ENCODE data around the gene TMC5.

The TMC5 gene

DNA sequence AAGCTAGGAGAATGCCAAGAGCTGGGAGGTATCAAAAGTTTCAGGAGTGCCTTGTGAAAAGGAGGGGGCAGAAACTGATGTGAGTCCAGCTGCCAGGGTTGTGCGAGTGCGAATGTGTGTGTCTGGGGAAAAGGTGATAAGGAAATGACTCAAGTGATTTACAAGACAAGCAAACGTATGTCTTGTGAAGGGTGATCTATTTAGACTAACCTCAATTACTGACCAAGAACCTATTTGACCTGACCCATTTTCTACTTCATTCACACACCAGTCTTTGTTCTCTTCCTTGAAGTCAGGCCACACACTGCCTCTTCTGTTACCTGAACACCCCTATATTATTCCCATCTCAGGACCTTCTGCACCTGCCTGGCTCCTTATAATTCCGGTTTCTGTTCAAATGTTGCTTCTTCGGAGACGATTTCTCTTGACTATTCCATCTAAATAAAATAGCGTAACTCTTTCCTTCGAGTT lies 103.2 kb downstream of the TMC5 start:
- peak overlapping the region; percentile 91 for H3K4me3 Mint-ChIP-seq
- no peaks in the 10 kb centered on the region for H3K27me3 Mint-ChIP-seq
- H3K27ac Mint-ChIP-seq: peak overlapping the region; percentile 86
- peaks cover 33% of the 10 kb centered on the region for H3K36me3 Mint-ChIP-seq (ENCODE audit: low read depth)
- peaks cover 61% of the 10 kb centered on the region for H3K4me1 Mint-ChIP-seq (ENCODE audit: low read depth)
- H3K9me3 Mint-ChIP-seq: no peaks in the 10 kb centered on the region

DNA sequence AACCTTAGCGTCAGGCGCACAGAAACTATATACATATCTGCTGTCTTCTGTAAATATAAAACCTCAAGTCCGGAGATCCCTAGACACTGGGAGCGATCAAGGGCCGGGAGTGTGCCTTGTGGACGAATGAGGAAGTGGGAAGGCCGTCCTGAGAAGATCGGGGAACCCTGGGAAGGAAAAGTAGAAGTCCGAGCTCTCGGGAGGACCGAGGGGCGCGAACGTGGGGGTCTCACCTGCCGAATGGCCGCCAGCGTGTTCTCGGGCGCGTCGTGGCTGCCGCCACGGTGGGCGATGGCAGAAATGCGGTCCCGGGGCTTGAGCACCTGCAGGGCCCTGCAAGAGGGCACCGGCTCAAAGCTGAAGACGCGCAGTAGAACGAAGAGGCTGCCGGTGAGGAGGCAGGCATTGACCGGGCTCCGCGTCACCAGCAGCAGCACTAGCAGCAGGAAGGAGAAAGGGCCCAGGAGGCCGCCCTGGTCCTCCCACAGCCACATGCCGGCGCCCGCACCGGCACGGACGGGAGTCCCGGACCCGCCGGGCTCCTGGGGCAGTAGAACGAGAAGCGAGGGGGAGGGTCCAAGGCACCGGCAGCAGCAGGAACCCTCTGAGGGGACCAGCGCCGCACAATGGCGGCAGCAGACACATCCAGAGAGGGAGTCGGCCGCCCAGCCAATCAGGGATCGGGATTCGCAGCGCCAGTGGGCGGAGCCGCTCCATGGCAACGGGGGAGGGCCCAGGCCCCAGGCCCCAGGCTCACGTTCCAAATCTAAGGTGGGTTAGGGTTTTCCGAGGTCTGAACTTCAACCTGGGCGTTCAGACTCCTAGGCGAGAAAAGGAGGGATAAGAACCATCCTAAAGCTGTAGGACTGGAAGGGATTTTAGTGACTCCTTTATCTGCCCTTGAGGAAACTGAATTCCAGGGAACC lies 104.1 kb downstream of the TMC5 start, which contains the start of gene GDE1:
TSS of gene GDE1 (minus strand) at position 628 of the 926 bp plus-strand sequence. CDS start at position 494, 134 bp downstream.
- Mint-ChIP-seq H3K27ac (peak within 1 kb of the TSS; percentile 86), H3K4me1 (ENCODE audit: low read depth) (peaks cover 62% of the 10 kb centered on the region), H3K9me3 (no peaks in the 10 kb centered on the region), H3K27me3 (no peaks in the 10 kb centered on the region), H3K36me3 (ENCODE audit: low read depth) (peaks cover 25% of the 10 kb centered on the region), H3K4me3 (peak within 1 kb of the TSS; percentile 91)

DNA sequence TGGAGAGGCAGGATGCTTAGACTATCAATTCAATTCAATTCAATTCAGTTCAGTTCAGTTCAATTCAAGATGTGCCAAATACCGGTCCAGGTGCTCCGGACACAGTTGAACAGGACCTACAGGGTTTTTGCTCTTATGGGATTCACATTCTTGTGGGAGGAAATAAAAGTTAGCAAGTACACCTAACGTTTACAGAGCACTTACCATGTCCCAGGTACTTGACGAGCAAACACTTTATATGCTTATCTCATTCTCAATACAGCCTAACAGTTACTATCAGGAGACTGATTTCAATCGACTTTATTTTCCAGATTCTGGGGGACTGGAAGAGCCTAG lies 104.7 kb downstream of the TMC5 start:
- H3K4me1 Mint-ChIP-seq (ENCODE audit: low read depth): peaks cover 55% of the 10 kb centered on the region

DNA sequence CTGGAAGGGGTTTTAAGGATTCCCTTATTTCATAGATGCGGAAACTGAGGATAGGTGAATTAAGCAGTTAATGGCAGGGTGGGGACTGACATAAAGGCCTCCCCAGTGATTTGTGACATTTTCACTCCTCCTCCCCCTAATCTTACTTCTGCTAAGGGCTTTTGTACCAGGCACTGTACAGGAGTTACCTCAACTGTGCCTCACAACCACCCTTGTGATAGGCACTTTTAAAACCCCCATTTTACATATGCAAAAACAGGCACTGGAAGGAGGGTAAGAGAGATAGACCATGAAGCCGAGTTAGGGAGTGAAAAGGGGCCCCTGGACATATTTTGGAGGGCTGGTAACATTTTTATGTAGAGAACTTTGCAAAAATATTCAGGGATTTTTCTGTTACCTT lies 105.1 kb downstream of the TMC5 start:
- Mint-ChIP-seq H3K27ac (peak overlapping the region; percentile 86), H3K36me3 (ENCODE audit: low read depth) (peaks cover 17% of the 10 kb centered on the region), H3K27me3 (no peaks in the 10 kb centered on the region), H3K4me3 (no peak overlapping the region), H3K4me1 (ENCODE audit: low read depth) (peaks cover 51% of the 10 kb centered on the region), H3K9me3 (no peaks in the 10 kb centered on the region)

More for the DNA sequence above, 104.7 kb downstream of the TMC5 start:
- peak overlapping the region; percentile 91 for H3K4me3 Mint-ChIP-seq
- no peaks in the 10 kb centered on the region for H3K27me3 Mint-ChIP-seq
- H3K9me3 Mint-ChIP-seq: no peaks in the 10 kb centered on the region
- H3K36me3 Mint-ChIP-seq (ENCODE audit: low read depth): peaks cover 19% of the 10 kb centered on the region
- H3K27ac Mint-ChIP-seq: peak overlapping the region; percentile 86

DNA sequence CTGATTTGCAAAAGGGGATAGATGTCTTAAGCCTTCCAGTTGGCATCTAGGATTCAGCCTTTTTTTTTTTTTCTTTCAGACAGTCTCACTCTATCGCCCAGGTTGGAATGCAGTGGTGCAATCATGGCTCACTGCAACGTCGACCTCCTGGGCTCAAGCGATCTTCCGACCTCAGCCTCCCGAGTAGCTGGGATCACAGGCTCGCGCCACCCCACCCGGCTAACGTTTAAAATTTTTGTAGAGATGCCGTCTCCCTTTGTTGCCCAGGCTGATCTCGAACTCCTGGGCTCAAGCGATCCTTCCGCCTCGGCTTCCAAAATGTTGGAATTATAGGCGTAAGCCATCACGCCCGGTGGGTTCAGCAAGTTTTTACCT lies 105.5 kb downstream of the TMC5 start:
- peaks cover 21% of the 10 kb centered on the region for H3K36me3 Mint-ChIP-seq (ENCODE audit: low read depth)
- H3K27ac Mint-ChIP-seq: peak overlapping the region; percentile 94
- no peaks in the 10 kb centered on the region for H3K9me3 Mint-ChIP-seq
- H3K4me3 Mint-ChIP-seq: no peak overlapping the region
- H3K4me1 Mint-ChIP-seq (ENCODE audit: low read depth): peaks cover 50% of the 10 kb centered on the region
- no peaks in the 10 kb centered on the region for H3K27me3 Mint-ChIP-seq

DNA sequence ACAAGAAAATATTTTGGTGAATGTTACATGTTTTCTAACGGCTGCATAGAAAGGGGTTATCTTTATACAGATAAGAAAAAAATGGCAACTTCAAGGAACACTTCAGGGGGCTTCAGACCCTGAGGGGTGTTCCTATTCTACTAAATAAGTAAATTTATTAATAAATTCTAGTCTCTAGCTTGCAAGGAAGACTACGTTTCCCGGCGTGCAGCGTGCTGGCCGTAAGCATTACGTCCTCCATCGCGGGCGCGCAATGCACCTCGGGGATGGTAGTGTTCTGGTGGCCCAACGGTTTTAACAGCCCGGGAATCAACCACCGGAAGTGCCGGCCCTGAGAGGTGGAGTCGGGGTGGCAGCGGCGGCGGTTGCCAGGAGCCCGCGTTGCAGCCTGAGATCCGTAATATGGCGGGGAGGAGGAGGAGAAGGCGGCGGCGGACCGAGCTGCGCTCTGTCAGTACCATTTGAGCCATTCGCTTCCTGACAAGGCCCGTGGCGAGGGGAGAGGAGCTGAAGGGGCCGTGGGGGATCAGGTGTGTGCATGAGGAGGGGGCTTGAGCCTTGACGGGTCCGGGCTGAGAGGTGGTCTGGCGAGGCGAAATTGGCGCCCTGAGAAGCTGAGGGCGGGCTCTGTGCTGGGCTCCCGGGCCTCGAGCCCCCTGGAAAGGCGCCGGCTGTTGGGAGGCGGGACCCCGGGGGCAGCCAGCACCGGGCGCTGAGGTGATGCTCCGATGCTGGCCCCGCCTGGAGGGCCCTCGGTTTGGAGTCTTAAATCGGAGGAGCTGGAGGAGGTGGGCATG lies 106.1 kb downstream of the TMC5 start, which contains the start of gene CCP110:
TSS of gene CCP110 (plus strand) at position 384 of the 797 bp plus-strand sequence. CDS start 3,940 bp downstream, outside the sequence.
- Mint-ChIP-seq H3K4me1 (ENCODE audit: low read depth) (peaks cover 44% of the 10 kb centered on the region), H3K27me3 (no peaks in the 10 kb centered on the region), H3K36me3 (ENCODE audit: low read depth) (peaks cover 21% of the 10 kb centered on the region), H3K27ac (peak within 1 kb of the TSS; percentile 94), H3K4me3 (peak within 1 kb of the TSS; percentile 95), H3K9me3 (no peaks in the 10 kb centered on the region)

DNA sequence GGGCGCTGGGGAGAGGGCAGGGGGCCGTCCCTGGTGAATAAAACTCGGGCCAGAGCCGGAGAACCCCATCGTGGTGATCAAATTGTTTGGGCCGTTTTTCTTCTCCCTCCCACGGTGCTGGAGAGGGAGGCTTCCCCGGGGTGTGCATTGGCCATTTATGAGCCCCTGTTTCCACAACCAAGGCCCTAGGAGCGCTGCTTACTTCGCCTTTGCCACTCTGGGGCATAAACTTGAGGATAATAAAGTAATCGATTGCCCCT lies 106.6 kb downstream of the TMC5 start:
- peaks cover 42% of the 10 kb centered on the region for H3K4me1 Mint-ChIP-seq (ENCODE audit: low read depth)
- H3K9me3 Mint-ChIP-seq: no peaks in the 10 kb centered on the region
- H3K4me3 Mint-ChIP-seq: peak overlapping the region; percentile 95
- no peaks in the 10 kb centered on the region for H3K27me3 Mint-ChIP-seq
- H3K27ac Mint-ChIP-seq: peak overlapping the region; percentile 45
- peaks cover 24% of the 10 kb centered on the region for H3K36me3 Mint-ChIP-seq (ENCODE audit: low read depth)

DNA sequence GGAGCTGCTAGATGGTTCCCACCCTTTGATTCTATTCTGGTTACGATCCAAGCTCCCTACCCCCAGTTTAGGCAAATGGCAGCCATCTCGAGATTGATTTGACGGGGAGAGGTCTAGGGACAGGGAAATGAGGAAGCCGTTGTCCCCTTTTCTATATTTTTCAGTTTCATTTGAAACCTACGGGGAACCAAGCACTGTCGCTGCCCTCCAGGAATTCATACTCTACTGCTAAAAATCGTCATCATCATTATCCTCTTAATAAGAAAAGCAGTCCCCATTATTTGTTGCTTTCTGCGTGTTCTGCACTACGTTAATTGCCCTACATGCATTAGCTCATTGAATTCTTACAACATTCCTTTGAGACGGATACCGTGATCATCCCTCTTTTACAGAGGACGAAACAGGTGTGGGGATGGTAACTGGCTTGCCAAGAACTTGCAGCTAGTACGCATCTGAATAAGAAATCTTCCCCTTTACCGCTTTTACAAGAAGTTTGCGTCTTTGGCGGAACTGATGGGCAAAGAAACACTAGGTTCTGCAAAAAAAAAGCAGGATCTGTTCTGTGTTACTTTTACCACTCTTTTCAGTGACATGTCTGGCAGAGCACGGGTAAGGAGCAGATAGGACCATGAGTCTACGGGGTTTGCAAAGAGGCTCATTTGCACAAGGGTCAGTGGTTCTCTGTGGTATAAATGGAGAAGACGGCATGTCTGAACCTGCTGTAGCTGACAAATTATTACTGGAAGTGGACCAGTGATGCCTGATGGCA lies 107.1 kb downstream of the TMC5 start:
- no peaks in the 10 kb centered on the region for H3K27me3 Mint-ChIP-seq
- peak overlapping the region; percentile 95 for H3K4me3 Mint-ChIP-seq
- peaks cover 38% of the 10 kb centered on the region for H3K4me1 Mint-ChIP-seq (ENCODE audit: low read depth)
- peak overlapping the region; percentile 45 for H3K27ac Mint-ChIP-seq
- H3K9me3 Mint-ChIP-seq: no peaks in the 10 kb centered on the region
- H3K36me3 Mint-ChIP-seq (ENCODE audit: low read depth): peaks cover 26% of the 10 kb centered on the region

DNA sequence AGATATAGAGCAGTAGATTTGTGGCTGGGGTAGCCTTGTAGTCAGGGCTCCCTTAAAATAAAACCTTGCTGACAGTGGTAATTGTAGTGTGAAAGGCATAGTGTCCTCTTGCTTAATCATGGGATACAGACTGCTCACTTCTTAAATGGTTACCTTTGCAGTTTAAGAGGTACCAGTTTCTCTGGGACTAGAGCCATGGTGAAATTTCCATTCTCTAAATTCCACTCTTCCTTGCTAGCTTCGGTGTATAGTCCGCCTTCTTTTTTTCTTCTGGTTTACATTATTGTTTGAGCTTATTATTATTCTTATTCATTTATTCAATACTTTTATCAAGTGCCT lies 107.7 kb downstream of the TMC5 start:
- Mint-ChIP-seq H3K27ac (no peak overlapping the region), H3K9me3 (no peaks in the 10 kb centered on the region), H3K4me1 (ENCODE audit: low read depth) (peaks cover 33% of the 10 kb centered on the region), H3K27me3 (no peaks in the 10 kb centered on the region), H3K36me3 (ENCODE audit: low read depth) (peaks cover 26% of the 10 kb centered on the region), H3K4me3 (peak overlapping the region; percentile 95)

DNA sequence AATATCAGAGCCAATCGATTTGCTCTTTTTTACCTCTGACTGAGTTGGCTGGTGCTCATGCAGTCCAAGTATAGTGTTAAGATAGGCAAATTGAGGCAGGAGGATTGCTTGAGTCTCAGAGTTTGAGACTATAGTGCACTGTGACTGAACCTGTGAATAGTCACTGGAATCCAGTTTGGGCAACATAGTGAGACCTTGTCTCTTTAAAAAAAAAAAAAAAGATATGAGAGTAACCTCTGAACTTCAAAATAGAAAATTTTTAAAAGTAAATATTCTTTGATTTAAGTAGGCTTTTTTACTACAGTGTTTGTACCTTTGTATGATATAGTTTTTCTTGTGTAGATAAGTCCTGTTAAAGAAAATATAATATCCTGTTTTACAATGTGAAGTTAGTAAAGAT lies 109.5 kb downstream of the TMC5 start:
- no peaks in the 10 kb centered on the region for H3K27me3 Mint-ChIP-seq
- no peaks in the 10 kb centered on the region for H3K9me3 Mint-ChIP-seq
- no peak overlapping the region for H3K4me3 Mint-ChIP-seq
- H3K36me3 Mint-ChIP-seq (ENCODE audit: low read depth): peaks cover 34% of the 10 kb centered on the region
- H3K4me1 Mint-ChIP-seq (ENCODE audit: low read depth): peaks cover 21% of the 10 kb centered on the region
- no peak overlapping the region for H3K27ac Mint-ChIP-seq

DNA sequence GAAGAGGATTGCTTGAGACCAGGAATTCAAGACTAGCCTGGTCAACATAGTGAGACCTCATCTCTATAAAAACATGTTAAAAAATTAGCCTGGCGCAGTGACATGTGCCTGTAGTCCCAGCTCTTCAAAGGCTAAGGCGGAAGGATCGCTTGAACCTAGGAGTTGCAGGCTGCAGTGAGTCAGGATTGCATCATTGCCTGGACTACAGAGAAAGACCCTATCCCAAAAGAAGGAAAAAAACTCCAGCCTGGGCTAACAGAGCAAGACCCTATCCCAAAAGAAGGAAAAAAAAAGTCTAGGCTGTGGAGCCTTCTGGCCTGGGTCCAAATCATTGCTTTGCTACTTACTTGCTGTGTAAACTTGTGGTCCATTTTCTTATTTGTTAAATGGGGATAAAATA lies 111.0 kb downstream of the TMC5 start:
- Mint-ChIP-seq H3K9me3 (no peaks in the 10 kb centered on the region), H3K27ac (no peak overlapping the region), H3K4me3 (no peak overlapping the region), H3K27me3 (no peaks in the 10 kb centered on the region), H3K36me3 (ENCODE audit: low read depth) (peaks cover 48% of the 10 kb centered on the region), H3K4me1 (ENCODE audit: low read depth) (peaks cover 13% of the 10 kb centered on the region)

DNA sequence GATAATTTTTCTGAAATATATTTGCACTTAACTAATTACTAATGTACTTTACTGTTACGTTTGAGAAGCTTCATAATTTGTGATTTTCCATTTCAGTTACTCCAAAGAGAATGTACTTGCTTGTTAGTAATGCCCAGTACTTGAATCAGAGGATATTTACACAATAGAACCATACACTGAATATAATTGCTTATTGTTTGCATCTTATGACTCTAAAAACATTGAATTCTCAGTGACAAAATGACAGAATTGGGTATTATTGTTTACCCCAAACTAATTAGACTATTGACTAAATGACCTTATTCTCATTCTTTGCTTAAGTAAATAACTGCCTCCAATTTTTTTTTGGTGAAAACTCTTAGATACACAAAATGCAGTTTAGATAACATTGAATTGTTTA lies 114.9 kb downstream of the TMC5 start:
- Mint-ChIP-seq H3K27ac (no peak overlapping the region), H3K9me3 (no peaks in the 10 kb centered on the region), H3K4me3 (no peak overlapping the region), H3K4me1 (ENCODE audit: low read depth) (no peaks in the 10 kb centered on the region), H3K27me3 (no peaks in the 10 kb centered on the region), H3K36me3 (ENCODE audit: low read depth) (peaks cover 69% of the 10 kb centered on the region)

DNA sequence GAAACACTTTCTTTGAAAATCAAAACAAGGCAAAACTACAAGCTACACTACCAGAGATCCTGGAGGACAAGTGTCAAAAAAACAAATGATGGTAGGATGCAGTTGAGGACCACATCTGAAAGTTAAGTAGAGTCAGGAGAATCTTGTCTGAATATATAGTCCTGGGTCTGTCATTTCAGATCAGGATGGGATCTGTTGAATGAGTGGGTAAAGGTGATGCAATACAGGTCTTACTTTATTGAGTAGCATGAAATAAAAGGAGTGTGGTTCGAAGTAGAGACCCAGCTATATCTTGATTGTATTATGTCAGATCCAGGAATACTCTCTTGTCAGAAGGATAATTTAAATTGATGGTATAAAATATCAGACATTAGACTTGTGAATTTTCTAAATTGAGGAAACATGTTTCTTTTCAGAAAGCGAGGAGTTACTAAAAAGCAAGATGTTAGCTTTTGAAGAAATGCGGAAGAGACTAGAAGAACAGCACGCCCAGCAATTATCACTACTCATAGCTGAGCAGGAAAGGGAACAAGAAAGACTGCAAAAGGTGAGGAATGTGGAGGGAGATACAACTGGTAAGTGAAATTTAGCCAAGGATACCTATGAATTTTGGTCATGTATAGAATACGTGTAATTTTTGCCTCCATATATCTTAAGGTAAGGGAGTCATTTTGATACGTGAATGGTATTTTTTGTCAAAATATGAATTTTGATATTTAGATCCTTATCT lies 122.7 kb downstream of the TMC5 start:
- Mint-ChIP-seq H3K4me3 (no peak overlapping the region), H3K27ac (no peak overlapping the region), H3K4me1 (ENCODE audit: low read depth) (no peaks in the 10 kb centered on the region), H3K27me3 (no peaks in the 10 kb centered on the region), H3K36me3 (ENCODE audit: low read depth) (peaks cover 64% of the 10 kb centered on the region), H3K9me3 (no peaks in the 10 kb centered on the region)

DNA sequence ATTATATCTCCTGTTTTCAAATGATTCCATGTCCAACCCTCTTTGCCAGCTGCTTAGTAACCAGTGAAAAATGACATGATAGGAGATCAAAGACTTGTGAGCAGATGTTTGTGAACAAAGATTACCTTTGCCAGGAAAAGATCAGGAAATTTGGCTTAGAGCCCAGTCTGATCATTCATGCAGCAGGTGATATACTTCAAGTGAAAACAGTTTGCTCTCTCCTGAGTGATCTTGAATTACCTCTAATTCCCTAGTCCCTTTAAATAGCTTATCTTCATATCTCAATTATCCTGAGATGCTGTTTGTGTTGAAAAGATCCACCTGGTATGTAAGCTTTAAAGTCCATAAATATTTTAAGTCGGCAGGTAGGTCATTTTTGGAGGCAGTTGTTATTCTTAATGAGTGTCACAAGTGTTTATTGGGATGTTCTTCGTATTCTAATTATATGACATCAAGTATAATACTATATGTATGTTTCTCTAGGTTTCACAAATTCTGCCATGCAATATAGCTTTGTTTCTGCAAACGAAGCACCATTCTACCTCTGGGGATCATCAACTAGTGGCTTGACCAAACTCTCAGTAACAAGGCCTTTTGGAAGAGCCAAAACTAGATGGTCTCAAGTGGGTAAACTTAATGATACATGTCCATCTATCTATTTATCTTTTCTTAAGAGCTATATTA lies 124.6 kb downstream of the TMC5 start:
- H3K36me3 Mint-ChIP-seq (ENCODE audit: low read depth): peaks cover 58% of the 10 kb centered on the region

More for the DNA sequence above, 124.6 kb downstream of the TMC5 start:
- Mint-ChIP-seq H3K4me3 (no peak overlapping the region), H3K4me1 (ENCODE audit: low read depth) (no peaks in the 10 kb centered on the region), H3K27me3 (no peaks in the 10 kb centered on the region), H3K27ac (no peak overlapping the region), H3K9me3 (no peaks in the 10 kb centered on the region)

All from stimulated activated naive CD8-positive, alpha-beta T cell treated with anti-CD3 and anti-CD28 coated beads, Interleukin-15, Interleukin-2, amounts not matched to agents 100 ng/mL and 50 ng/mL, for 24 hours (primary cell).